ENCODE data around the gene GC. TPM values are rescaled to one million over a fixed set of nuclear protein-coding genes. Genes with fewer than 3 reads are reported as not detected.
"Not testable (repeated sequence)": the region's sequence is repeated elsewhere in the genome, so short reads cannot be mapped to it uniquely, and the experiment has no call there.

The GC gene
- total RNA-seq, 1 donor from 2014 or later, result 0.86 TPM

GRCh38 chr4:71827826-71828225 is 43.9 kb upstream of the GC start:
- H3K27ac ChIP-seq, result no peak overlapping the region
- DNase-seq (no peak), ATAC-seq (no peak)
- no peak for TF ChIP-seq CTCF (IDR thresholded peaks at IDR 0.05)
- no peaks in the 10 kb centered on the region for H3K9me3 ChIP-seq
- H3K4me3 ChIP-seq, result no peak overlapping the region
- H3K4me1 ChIP-seq, result no peaks in the 10 kb centered on the region
- H3K36me3 ChIP-seq, result no peaks in the 10 kb centered on the region
- intact Hi-C loops (cut with DNase I), result no loop called here
- no peaks in the 10 kb centered on the region for H3K27me3 ChIP-seq (ENCODE audit: low read depth)

DNA sequence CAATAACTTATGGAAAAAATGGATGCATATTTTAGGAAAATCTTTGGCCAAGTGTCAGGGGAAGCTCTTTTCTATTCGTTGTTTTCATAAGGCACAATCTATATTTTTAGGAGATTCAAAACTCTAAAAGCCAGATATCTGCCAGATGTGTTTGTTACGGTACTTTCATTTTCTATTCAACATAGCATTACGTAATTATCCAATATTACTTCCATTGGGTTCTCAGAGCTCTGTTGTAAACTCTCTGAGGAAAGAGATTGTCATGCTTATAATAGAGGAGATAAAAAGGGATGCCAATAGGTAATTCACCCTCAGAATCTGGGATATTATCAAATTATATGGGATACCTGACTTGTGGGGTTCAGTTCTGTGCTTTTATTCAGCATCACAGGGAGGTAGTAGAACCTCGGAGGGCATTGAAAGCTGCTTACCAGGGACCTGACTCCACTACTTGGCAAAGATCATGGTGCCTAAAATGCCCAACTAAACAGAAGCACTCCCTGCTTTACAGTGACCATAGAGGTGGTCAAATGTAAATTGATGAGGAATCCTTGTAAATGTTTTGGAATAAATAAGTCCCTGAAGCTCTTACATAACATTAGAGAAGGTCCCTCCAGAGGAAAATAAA is 32.9 kb upstream of the GC start:
- no peak for TF ChIP-seq CTCF (IDR thresholded peaks at IDR 0.05)
- ATAC-seq, result no peak
- intact Hi-C loops (cut with DNase I), result no loop called here

DNA sequence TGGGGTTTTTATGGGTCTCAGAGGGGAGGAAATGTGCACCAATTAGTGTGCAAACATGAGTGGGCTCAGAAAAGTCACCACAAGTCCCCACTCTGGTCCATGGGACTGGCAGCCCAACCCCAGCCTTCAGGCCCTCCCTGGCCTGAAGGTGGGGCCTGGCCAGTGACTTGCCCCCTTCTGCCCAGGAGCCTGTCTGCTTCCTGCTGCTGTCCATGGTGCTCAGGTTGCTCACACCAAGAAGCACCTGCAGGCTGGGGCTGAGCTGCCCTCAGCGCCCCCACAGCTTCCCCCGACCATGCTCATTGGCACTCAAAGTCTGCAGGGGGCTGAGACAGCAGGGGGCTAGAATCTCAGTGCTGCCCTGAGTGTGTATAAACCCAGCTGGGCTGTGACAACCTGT is 30.6 kb upstream of the GC start:
- H3K27ac ChIP-seq, result no peak overlapping the region
- H3K4me1 ChIP-seq, result no peaks in the 10 kb centered on the region
- no peak overlapping the region for H3K4me3 ChIP-seq
- no peaks in the 10 kb centered on the region for H3K36me3 ChIP-seq
- no peak for TF ChIP-seq CTCF (IDR thresholded peaks at IDR 0.05)
- DNase-seq (no peak), ATAC-seq (peak in 1 of 2 donors; percentile 23)
- intact Hi-C loops (cut with DNase I), result no loop called here
- no peaks in the 10 kb centered on the region for H3K9me3 ChIP-seq
- H3K27me3 ChIP-seq (ENCODE audit: low read depth), result no peaks in the 10 kb centered on the region

More for the DNA sequence above, 32.9 kb upstream of the GC start:
- H3K4me3 ChIP-seq, result no peak overlapping the region
- no peaks in the 10 kb centered on the region for H3K36me3 ChIP-seq
- no peaks in the 10 kb centered on the region for H3K4me1 ChIP-seq
- H3K27me3 ChIP-seq (ENCODE audit: low read depth), result no peaks in the 10 kb centered on the region
- no peak overlapping the region for H3K27ac ChIP-seq
- no peak for DNase-seq
- no peaks in the 10 kb centered on the region for H3K9me3 ChIP-seq

- H3K36me3 ChIP-seq; H3K27me3 ChIP-seq (ENCODE audit: low read depth); H3K27ac ChIP-seq; H3K4me1 ChIP-seq; intact Hi-C loops (cut with DNase I); ATAC-seq; H3K4me3 ChIP-seq; DNase-seq; H3K9me3 ChIP-seq: not testable (repeated sequence)
Measured at GRCh38 chr4:71809805-71810204, 25.9 kb upstream of the GC start.

GRCh38 chr4:71807469-71807868 is 23.6 kb upstream of the GC start:
- no peak for TF ChIP-seq CTCF (IDR thresholded peaks at IDR 0.05)
- no peaks in the 10 kb centered on the region for H3K36me3 ChIP-seq
- H3K27ac ChIP-seq, result no peak overlapping the region
- H3K4me1 ChIP-seq, result no peaks in the 10 kb centered on the region
- H3K9me3 ChIP-seq, result no peaks in the 10 kb centered on the region
- intact Hi-C loops (cut with DNase I), result no loop called here
- ATAC-seq (no peak), DNase-seq (no peak)
- no peak overlapping the region for H3K4me3 ChIP-seq
- no peaks in the 10 kb centered on the region for H3K27me3 ChIP-seq (ENCODE audit: low read depth)

GRCh38 chr4:71805230-71805629 is 21.4 kb upstream of the GC start:
- ATAC-seq; H3K36me3 ChIP-seq; H3K27ac ChIP-seq; H3K9me3 ChIP-seq; intact Hi-C loops (cut with DNase I); H3K4me3 ChIP-seq; H3K4me1 ChIP-seq; H3K27me3 ChIP-seq (ENCODE audit: low read depth); DNase-seq: not testable (repeated sequence)

- ATAC-seq; H3K4me3 ChIP-seq; H3K27me3 ChIP-seq (ENCODE audit: low read depth); H3K9me3 ChIP-seq; DNase-seq; H3K4me1 ChIP-seq; intact Hi-C loops (cut with DNase I); H3K36me3 ChIP-seq; H3K27ac ChIP-seq: not testable (repeated sequence)
Measured at GRCh38 chr4:71804017-71804697, 20.3 kb upstream of the GC start.
